ENCODE measurements around the gene ZNF654. TPM values are rescaled to one million over a fixed set of nuclear protein-coding genes. Genes with fewer than 3 reads are reported as not detected.
A peak's percentile ranks its signal among the peaks of the same experiment; 100 is the strongest.
"Not testable (repeated sequence)": the region's sequence is repeated elsewhere in the genome, so short reads cannot be mapped to it uniquely, and the experiment has no call there.

ZNF654 gene
- 22.5 TPM for polyA plus RNA-seq (ENCODE audit: insufficient read length)
- long read RNA-seq, donor 1, full-length matches to known transcripts: 2 of 15 reads
- long read RNA-seq, donor 1, partial matches to known transcripts: 13 of 15 reads
- long read RNA-seq, donor 1, other reads (novel, unspliced or antisense): 0 of 15 reads
- long read RNA-seq, donor 2, full-length matches to known transcripts: 1 of 1 reads
- long read RNA-seq, donor 2, partial matches to known transcripts: 0 of 1 reads
- long read RNA-seq, donor 2, other reads (novel, unspliced or antisense): 0 of 1 reads
- long read RNA-seq, donor 3, full-length matches to known transcripts: 4 of 4 reads
- long read RNA-seq, donor 3, partial matches to known transcripts: 0 of 4 reads
- long read RNA-seq, donor 3, other reads (novel, unspliced or antisense): 0 of 4 reads
- long read RNA-seq, donor 4: 0 reads
- long read RNA-seq, donor 5: 0 reads
- long read RNA-seq, donor 6, full-length matches to known transcripts: 3 of 9 reads
- long read RNA-seq, donor 6, partial matches to known transcripts: 6 of 9 reads
- long read RNA-seq, donor 6, other reads (novel, unspliced or antisense): 0 of 9 reads
- long read RNA-seq, donor 7, full-length matches to known transcripts: 3 of 3 reads
- long read RNA-seq, donor 7, partial matches to known transcripts: 0 of 3 reads
- long read RNA-seq, donor 7, other reads (novel, unspliced or antisense): 0 of 3 reads
- long read RNA-seq, donor 8: 0 reads

DNA sequence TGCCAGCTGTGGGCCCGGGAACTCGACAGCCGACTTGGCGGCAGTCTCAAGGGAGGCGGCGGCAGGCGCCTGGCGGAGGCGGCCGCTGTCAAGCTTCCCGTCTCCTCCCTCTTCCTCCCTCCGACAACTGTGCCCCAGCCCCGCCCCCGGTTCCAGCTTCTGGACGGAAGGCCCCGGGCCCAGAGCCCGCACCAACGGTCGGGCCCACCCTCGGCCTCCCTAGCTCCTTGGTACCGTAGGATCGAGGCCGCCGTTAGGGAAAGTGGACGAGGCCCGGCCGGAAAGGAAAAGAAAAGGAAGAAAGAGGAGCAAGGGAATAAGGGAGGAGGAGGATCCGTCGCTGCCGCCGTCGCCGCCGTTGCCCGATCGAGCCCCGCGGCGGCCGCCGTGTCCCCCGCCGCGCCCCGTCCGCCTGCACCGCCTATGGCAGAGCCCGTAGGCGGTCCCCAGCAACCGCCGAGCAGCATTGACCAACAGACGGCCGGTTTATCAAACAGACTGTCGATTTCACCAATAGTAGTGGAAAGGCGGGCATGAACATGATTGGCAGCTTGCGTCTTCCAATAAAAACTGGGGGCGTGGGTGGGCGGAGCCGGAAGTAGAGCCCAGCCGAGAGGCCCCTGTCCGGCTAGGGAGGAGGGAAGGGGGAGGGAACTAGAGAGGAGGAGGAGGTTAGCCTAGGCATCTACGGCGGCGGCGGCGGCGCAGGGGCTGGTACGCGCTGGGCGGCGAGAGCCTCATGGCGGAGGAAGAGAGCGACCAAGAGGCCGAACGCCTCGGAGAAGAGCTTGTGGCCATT lies at the start of gene ZNF654, which contains the start of gene CGGBP1:
Gene ZNF654, plus strand, starts transcription at position 675 of the 799 bp plus-strand sequence. Its CDS starts 65 bp downstream, at position 740.
Gene CGGBP1, minus strand, starts transcription at position 425 of the 799 bp plus-strand sequence. CDS start 3,029 bp downstream, outside the sequence.
- DNase-seq: peak; percentile 99

- DNase-seq: no peak
Observed at GRCh38 chr3:88010810-88011209, 48.2 kb upstream of the ZNF654 start.

GRCh38 chr3:88013592-88013991 lies 45.5 kb upstream of the ZNF654 start:
- no peak for DNase-seq

GRCh38 chr3:88015656-88016055 lies 43.4 kb upstream of the ZNF654 start:
- DNase-seq: not testable (repeated sequence)

GRCh38 chr3:88019024-88019423 lies 40.0 kb upstream of the ZNF654 start:
- no peak for DNase-seq

GRCh38 chr3:88025001-88025552 lies 34.0 kb upstream of the ZNF654 start:
- no peak for DNase-seq

DNA sequence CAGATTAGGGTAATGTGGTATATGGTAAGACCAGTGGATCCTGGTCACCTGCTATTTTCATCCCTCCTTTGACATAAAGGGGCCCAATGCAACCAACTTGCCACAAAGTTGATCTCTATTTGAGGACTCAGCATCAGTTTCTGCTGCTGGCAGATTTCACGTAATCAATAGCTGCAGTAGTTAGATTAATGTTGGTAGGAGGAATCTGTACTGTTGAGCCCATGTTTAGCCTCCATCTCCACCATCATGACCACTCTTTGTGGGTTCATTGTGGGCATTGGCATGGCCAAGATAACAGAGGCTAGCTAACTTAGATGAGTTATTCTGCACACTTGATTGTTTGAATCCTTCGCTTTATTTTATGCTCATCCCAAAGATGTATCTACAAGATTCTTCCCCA lies 30.2 kb upstream of the ZNF654 start:
- no peak for DNase-seq

DNA sequence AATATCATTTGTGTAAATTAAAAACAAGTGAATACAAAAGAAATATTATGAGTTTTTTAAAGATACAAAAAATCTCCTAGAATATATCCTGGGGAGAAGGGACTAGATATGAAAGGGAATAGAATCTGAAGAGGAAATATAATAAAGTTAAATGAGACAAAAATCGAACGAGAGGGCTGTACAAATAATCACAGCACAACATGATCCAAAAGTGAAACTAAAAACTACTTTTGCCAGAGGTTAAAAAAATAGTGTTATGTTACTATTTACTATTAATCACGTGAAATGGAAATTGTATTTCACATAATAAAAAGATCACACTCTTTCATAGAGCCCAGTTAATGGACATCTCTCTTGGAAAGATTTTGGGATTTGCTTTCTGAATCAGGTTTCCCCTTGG lies 28.8 kb upstream of the ZNF654 start:
- no peak for DNase-seq

- DNase-seq: peak; percentile 18
Observed at GRCh38 chr3:88031642-88032077, 27.4 kb upstream of the ZNF654 start.

DNA sequence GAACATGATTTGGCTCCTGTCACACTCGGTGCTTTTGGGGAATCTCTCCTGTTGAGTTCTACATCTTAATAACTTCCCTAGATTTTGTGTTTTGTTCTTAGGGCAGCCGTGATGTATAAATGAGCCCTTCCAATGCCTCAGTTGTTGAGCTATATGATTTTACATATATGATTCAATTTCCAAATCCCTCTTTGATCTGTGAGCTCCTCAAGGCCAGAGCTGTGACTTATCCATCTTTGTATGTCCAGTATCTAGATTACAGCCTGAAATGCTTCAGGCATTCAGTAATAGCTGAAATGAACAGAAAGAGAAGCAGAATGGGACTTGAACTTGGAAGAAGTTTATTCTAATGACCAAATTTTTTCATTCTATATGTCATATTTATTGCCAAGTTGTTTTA lies 26.8 kb upstream of the ZNF654 start:
- no peak for DNase-seq

DNA sequence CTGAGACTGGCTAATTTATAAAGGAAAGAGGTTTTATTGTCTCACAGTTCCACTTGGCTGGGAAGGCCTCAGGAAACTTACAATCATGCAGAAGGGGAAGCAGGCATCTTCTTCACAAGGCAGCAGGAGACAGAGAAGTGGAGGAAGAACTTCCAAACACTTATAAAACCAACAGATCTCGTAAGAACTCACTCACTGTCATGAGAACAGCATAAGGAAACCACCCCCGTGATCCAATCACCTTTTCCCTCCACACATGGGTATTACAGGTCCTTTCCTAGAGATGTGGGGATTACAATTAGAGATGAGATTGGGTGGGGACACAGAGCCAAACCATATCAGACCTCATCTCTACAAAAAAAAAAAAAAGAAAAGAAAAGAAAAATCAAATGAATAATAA lies 26.0 kb upstream of the ZNF654 start:
- no peak for DNase-seq

DNA sequence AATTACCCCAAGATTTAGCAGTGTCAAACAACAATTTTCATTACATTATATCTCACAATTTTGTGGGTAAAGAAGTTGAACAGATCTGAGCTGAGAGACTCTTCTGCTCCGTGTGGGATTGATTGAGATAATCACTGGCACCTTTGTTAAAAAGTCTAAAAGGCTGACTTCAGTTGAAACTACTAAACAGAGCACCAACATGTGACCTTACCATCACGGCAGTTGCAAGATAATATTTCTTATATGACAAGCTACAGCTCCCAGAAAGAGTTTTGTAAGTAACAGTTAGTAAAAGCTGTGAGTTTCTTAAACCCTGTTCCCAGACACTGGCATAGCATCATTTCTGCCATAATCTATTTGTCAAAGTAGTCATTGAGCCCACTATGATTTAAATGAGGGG lies 25.2 kb upstream of the ZNF654 start:
- no peak for DNase-seq

DNA sequence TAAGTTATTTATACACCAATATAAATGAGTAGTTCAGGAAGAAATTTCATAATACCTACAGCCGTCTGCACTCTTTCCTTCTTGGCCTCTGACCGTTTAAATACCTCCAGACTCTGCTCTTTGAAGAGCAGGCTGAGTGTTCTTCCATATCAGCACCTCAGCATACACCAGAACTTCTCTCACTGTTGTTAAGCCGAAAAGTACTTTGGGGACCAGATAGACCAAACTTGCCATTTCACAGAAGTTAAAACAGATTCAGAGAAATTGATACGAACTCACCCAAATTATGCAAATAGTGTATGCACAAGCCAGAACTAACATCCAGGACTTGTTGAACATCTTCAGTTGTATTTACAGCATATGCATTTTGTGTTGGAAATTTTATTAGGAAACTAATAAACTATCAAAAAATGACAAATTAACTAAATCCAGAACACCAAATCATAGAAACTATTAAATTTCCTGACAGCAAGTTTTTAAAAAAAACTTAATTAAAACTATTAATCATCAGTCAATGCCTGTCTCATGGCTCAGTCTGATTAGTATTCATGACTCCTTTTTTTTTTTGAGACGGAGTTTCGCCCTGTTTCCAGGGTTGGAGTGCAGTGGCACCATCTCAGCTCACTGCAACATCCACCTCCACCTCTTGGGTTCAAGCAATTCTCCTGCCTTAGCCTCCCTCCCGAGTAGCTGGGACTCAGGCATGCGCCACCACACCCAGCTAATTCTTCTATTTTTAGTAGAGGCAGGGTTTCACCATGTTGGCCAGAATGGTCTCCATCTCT lies 24.4 kb upstream of the ZNF654 start:
- DNase-seq: no peak

- no peak for DNase-seq
Observed at GRCh38 chr3:88036221-88036620, 22.8 kb upstream of the ZNF654 start.

GRCh38 chr3:88038566-88038965 lies 20.5 kb upstream of the ZNF654 start:
- no peak for DNase-seq

- DNase-seq: no peak
Observed at GRCh38 chr3:88040529-88040928, 18.5 kb upstream of the ZNF654 start.

DNA sequence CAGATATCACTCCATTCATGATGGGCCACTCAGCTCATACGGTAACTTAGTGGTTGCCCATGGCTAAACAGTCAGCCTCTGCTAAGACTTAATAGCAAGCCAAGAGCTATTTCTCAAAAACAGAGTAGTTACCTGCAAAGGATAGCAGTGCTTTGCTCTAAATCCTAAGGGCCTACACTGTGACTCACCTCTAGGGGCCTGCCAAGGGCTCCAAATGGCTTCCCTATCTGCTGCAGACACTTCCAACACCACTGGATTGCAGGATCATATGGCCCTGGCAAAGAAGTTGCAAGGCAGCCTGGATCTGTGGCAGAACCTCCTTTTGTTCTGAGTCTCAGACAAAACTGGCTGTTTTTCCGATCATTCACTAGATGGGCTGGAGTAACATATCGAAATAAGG lies 18.1 kb upstream of the ZNF654 start:
- DNase-seq: no peak

DNA sequence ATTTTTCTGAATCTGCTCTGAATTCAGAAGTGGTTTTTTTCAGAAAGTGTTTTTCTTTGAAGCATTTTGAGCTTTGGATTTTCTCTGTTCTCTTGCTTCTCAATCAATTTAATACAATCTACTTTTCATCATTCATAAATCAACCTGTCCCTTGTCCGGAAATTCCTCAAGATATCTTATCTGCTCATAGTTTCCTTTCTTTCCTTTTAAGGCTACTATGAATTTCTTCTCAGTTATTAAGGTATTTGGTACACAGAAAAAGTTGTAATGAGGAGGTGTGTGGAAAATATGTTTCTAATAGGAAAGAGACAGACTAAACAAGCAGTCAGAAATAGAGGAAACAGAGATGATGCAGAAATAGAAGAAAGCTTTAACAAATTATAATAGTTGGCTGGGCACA lies 14.6 kb upstream of the ZNF654 start:
- DNase-seq: no peak

DNA sequence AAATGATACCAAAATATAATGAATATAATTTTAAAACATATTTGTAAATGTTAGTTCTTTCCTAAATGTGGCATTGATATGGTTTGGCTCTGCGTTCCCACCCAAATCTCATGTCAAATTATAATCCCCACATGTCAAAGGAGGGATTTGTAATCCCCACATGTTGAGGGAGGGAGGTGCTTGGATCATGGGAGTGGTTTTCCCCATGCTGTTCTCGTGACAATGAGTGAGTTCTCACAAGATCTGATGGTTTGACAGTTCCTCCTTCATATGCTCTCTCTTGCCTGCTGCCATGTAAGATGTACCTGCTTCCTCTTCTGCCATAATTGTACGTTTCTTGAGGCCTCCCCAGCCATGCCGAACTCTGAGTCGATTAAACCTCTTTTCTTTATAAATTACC lies 12.3 kb upstream of the ZNF654 start:
- DNase-seq: no peak

DNA sequence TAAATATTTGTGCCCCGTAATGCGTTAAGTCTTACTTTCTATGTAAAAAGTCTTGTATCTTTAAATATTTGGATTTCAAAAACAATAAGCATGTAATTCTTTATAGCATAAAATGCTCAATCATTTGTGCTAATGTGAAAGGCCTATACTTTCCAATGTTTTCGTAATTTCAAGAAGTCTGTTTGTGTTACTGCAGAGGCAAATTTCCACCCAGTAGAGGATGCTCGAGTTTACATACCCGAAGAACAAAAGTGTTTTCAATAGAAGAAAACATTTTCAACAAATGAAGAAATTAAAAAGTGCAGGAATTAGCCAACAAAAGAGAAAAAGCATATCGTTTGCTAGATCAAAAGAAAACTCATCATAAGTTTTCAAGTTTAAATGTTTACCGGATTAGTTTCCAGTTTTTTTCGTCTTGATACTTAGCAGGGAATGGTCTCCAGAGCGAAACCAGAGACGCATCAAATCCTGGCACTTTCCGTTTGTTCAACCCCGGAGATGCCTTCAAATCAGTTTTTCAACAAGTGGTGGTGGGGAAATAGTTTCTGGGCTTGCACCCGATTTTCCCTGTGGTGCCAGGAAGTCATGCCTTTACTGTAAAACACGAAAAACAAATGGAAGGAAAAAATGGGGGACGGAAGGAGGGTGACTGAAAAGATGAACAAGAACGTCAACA lies 1.3 kb upstream of the ZNF654 start:
- peak; percentile 38 for DNase-seq

DNA sequence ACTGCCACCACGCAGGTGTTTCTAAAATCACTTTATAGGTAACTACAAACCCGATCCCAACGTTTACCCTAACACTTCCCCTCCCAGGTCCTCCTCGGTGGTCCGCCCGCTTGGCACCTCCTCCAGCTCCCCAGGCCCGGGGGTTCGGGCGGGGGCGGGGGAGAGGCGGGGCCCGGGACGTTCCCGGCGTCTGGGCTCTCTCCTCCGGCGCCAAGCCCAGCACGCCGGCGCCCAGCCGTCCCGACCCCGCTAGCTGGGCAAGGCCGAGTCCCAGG lies 812 bp upstream of the ZNF654 start:
- DNase-seq: no peak

Data from left kidney (tissue), 8 donors.